ENCODE results near the gene STK36.

The STK36 gene

GRCh38 chr2:218746470-218746795 lies 74.5 kb downstream of the STK36 start:
- TF ChIP-seq CTCF (IDR thresholded peaks at IDR 0.05; ENCODE audit: borderline replicate concordance, control extremely low read depth, extremely low read depth, insufficient read depth, missing control alignments): no peak
- in situ Hi-C loops (cut with MboI; ENCODE audit: low sequenced_read_pairs, unreplicated experiment): no loop called here
- DNase-seq (ENCODE audit: low spot score): no peak

- no peak for DNase-seq (ENCODE audit: low spot score)
- in situ Hi-C loops (cut with MboI; ENCODE audit: low sequenced_read_pairs, unreplicated experiment): no loop called here
- no peak for TF ChIP-seq CTCF (IDR thresholded peaks at IDR 0.05; ENCODE audit: borderline replicate concordance, control extremely low read depth, extremely low read depth, insufficient read depth, missing control alignments)
Observed at GRCh38 chr2:218746960-218747359, 75.1 kb downstream of the STK36 start.

GRCh38 chr2:218748741-218749441 lies 77.0 kb downstream of the STK36 start:
- in situ Hi-C loops (cut with MboI; ENCODE audit: low sequenced_read_pairs, unreplicated experiment): no loop called here
- no peak for DNase-seq (ENCODE audit: low spot score)
- no peak for TF ChIP-seq CTCF (IDR thresholded peaks at IDR 0.05; ENCODE audit: borderline replicate concordance, control extremely low read depth, extremely low read depth, insufficient read depth, missing control alignments)

All from GM13976 (cell line).